ENCODE data around the gene HSPA12B. TPM values are rescaled to one million over a fixed set of nuclear protein-coding genes. Genes with fewer than 3 reads are reported as not detected.

HSPA12B gene
- total and polyA plus RNA-seq, 2 of the 4 experiments (the other 2 are of a cell fraction): not detected

DNA sequence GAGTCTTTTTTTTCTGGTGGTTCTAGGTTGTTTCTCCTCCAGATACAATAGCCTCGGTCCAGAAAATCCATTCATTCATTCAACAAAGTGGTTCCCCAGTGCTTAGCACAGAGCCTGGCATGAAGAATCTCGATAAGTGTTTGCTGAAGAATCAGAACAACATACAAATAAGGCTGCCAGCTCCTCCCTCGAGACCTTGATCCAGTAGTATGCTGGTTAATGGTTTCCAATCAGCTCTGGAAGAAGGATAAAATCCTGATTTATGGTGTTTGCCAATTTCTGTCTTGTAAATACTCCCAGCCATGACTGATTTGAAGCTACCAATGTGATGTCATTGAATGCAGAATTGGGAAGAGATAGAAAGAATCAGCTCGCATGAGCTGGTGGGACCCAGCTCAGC is 3.3 kb downstream of the HSPA12B start:
- CTCF ChIA-PET: no interaction called here
- TF ChIP-seq, protein P1, sequence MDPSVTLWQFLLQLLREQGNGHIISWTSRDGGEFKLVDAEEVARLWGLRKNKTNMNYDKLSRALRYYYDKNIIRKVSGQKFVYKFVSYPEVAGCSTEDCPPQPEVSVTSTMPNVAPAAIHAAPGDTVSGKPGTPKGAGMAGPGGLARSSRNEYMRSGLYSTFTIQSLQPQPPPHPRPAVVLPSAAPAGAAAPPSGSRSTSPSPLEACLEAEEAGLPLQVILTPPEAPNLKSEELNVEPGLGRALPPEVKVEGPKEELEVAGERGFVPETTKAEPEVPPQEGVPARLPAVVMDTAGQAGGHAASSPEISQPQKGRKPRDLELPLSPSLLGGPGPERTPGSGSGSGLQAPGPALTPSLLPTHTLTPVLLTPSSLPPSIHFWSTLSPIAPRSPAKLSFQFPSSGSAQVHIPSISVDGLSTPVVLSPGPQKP (IDR thresholded peaks at IDR 0.05; ENCODE audit: borderline replicate concordance, low read depth, low read length): no peak
- TF ChIP-seq BHLHE40 (IDR thresholded peaks at IDR 0.05; ENCODE audit: low read depth, low read length): no peak
- TF ChIP-seq POLR2A (IDR thresholded peaks at IDR 0.05; ENCODE audit: low read depth, low read length): no peak
- no peak for TF ChIP-seq SMC3 (IDR thresholded peaks at IDR 0.05; ENCODE audit: low read depth, low read length)
- TF ChIP-seq RAD21 (IDR thresholded peaks at IDR 0.05; ENCODE audit: low read length): no peak
- no peak for TF ChIP-seq MAZ (IDR thresholded peaks at IDR 0.05; ENCODE audit: borderline replicate concordance, low read depth, low read length)
- no peak for TF ChIP-seq MAFK (IDR thresholded peaks at IDR 0.05; ENCODE audit: low read depth, low read length)
- TF ChIP-seq, protein P2, sequence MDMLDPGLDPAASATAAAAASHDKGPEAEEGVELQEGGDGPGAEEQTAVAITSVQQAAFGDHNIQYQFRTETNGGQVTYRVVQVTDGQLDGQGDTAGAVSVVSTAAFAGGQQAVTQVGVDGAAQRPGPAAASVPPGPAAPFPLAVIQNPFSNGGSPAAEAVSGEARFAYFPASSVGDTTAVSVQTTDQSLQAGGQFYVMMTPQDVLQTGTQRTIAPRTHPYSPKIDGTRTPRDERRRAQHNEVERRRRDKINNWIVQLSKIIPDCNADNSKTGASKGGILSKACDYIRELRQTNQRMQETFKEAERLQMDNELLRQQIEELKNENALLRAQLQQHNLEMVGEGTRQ (IDR thresholded peaks at IDR 0.05; ENCODE audit: low read depth, low read length): no peak
- TF ChIP-seq MXI1 (IDR thresholded peaks at IDR 0.05; ENCODE audit: borderline replicate concordance, low read depth, low read length): no peak
- TF ChIP-seq CHD1 (IDR thresholded peaks at IDR 0.05; ENCODE audit: low read depth, low read length): no peak
- TF ChIP-seq FOS (IDR thresholded peaks at IDR 0.05; ENCODE audit: low read depth, low read length): no peak
- TF ChIP-seq, protein P3, sequence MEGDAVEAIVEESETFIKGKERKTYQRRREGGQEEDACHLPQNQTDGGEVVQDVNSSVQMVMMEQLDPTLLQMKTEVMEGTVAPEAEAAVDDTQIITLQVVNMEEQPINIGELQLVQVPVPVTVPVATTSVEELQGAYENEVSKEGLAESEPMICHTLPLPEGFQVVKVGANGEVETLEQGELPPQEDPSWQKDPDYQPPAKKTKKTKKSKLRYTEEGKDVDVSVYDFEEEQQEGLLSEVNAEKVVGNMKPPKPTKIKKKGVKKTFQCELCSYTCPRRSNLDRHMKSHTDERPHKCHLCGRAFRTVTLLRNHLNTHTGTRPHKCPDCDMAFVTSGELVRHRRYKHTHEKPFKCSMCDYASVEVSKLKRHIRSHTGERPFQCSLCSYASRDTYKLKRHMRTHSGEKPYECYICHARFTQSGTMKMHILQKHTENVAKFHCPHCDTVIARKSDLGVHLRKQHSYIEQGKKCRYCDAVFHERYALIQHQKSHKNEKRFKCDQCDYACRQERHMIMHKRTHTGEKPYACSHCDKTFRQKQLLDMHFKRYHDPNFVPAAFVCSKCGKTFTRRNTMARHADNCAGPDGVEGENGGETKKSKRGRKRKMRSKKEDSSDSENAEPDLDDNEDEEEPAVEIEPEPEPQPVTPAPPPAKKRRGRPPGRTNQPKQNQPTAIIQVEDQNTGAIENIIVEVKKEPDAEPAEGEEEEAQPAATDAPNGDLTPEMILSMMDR (conservative IDR thresholded peaks at IDR 0.05; ENCODE audit: low read depth, low read length): no peak
- TF ChIP-seq RCOR1 (IDR thresholded peaks at IDR 0.05; ENCODE audit: insufficient replicate concordance, low read length): no peak
- no peak for TF ChIP-seq CEBPB (IDR thresholded peaks at IDR 0.05; ENCODE audit: low read depth, low read length)
- no peak for TF ChIP-seq RFX5 (IDR thresholded peaks at IDR 0.05; ENCODE audit: low read depth, low read length)
- no peak for TF ChIP-seq NFE2L2 (IDR thresholded peaks at IDR 0.05; ENCODE audit: low read depth, low read length)
- no TSS peak for BruUV-seq (replicated peaks)

More for the DNA sequence above, 3.3 kb downstream of the HSPA12B start:
- Histone ChIP-seq H2AFZ (replicated peaks; ENCODE audit: low read length, poor library complexity) (no peak overlapping the region), H3K4ac (ENCODE audit: low read depth, low read length) (no peak overlapping the region), H3K18ac (ENCODE audit: low read depth, low read length) (no peak overlapping the region), H3K23ac (ENCODE audit: low read depth, low read length) (no peak overlapping the region), H2BK5ac (ENCODE audit: low read depth, low read length, poor library complexity, severe bottlenecking) (no peak overlapping the region), H4K8ac (ENCODE audit: low read depth in 2 of 2, low read length in 2 of 2) (no peak overlapping the region), H3K14ac (replicated peaks; ENCODE audit: low read depth, low read length) (no peak overlapping the region), H3K4me3 (ENCODE audit: insufficient read depth, low read depth, low read length) (no peak overlapping the region), H3K36me3 (ENCODE audit: control insufficient read depth, insufficient read depth, low read length) (no peaks in the 10 kb centered on the region), H2BK15ac (ENCODE audit: low read depth, low read length) (no peak overlapping the region), H4K5ac (ENCODE audit: low read depth, low read length) (no peak overlapping the region), H3K4me2 (ENCODE audit: low read depth, low read length) (no peak overlapping the region), H2AK9ac (replicated peaks; ENCODE audit: low read depth, low read length, poor library complexity) (no peak overlapping the region), H3K56ac (ENCODE audit: extremely low read depth, insufficient read depth, low read length) (no peak overlapping the region), H2AK5ac (ENCODE audit: low read depth, low read length) (no peak overlapping the region), H4K20me1 (ENCODE audit: insufficient read depth, low read length) (no peaks in the 10 kb centered on the region), H2BK120ac (ENCODE audit: low read depth, low read length) (no peak overlapping the region), H3K27ac (ENCODE audit: insufficient read depth, low read length) (no peak overlapping the region), H3K79me1 (ENCODE audit: low read depth in 1 of 2, low read length in 2 of 2) (no peaks in the 10 kb centered on the region), H3K9me1 (ENCODE audit: insufficient read depth, low read length) (0 out of 2 replicates have a peak, but pooled peaks cover 2% of the 10 kb centered on the region), H3K9ac (ENCODE audit: low read depth, low read length) (no peak overlapping the region), H3K4me1 (ENCODE audit: control insufficient read depth, insufficient read depth, low read length) (no peaks in the 10 kb centered on the region), H3K9me3 (ENCODE audit: control insufficient read depth, insufficient read depth, low read length) (no peaks in the 10 kb centered on the region), H2BK20ac (ENCODE audit: low read depth, low read length) (no peak overlapping the region), H3K27me3 (ENCODE audit: control insufficient read depth, insufficient read depth, low read length) (peaks cover 53% of the 10 kb centered on the region), H4K91ac (ENCODE audit: insufficient read depth, low read depth, low read length) (no peak overlapping the region)
- in situ Hi-C loops (cut with MboI; ENCODE audit: low sequenced_read_pairs) (no loop called here), dilution Hi-C loops (cut with HindIII; ENCODE audit: low sequenced_read_pairs, unreplicated experiment) (no loop called here), intact Hi-C loops (cut with micrococcal nuclease) (no loop called here)
- DNase-seq (no peak), ATAC-seq (ENCODE audit: low read depth) (no peak)
- no CpG with 5 or more reads among the region's 4 CpGs for WGBS, 2 experiments (ENCODE audit: extremely low coverage in 2 of 2, insufficient read length in 1 of 2)
- POLR2A ChIA-PET (ENCODE audit: unreplicated experiment): no interaction called here

Measured in IMR-90 (cell line).